Measurements from ENCODE around the gene MAN2B1.
"Not testable (repeated sequence)": the region's sequence is repeated elsewhere in the genome, so short reads cannot be mapped to it uniquely, and the experiment has no call there.

The MAN2B1 gene

GRCh38 chr19:12666265-12667048 is at the start of gene MAN2B1, which contains the start of gene WDR83:
MAN2B1 (minus strand) TSS chr19:12666742; CDS start chr19:12666701, 41 bp downstream.
WDR83 (plus strand) TSS chr19:12666807; CDS start chr19:12669791, 2,984 bp downstream.
- peak; percentile 84 for DNase-seq

GRCh38 chr19:12715929-12716328 is 49.4 kb upstream of the MAN2B1 start:
- DNase-seq: no peak

- DNase-seq: no peak
Observed at GRCh38 chr19:12715102-12715501, 48.6 kb upstream of the MAN2B1 start.

- not testable (repeated sequence) for DNase-seq
Observed at GRCh38 chr19:12713304-12713703, 46.8 kb upstream of the MAN2B1 start.

GRCh38 chr19:12712077-12712476 is 45.5 kb upstream of the MAN2B1 start:
- DNase-seq: peak; percentile 20

- DNase-seq: no peak
Observed at GRCh38 chr19:12711187-12711586, 44.6 kb upstream of the MAN2B1 start.

GRCh38 chr19:12708641-12709040 is 42.1 kb upstream of the MAN2B1 start:
- DNase-seq: no peak

- no peak for DNase-seq
Observed at GRCh38 chr19:12706332-12706718, 39.8 kb upstream of the MAN2B1 start.

- DNase-seq: no peak
Observed at GRCh38 chr19:12705654-12706331, 39.3 kb upstream of the MAN2B1 start.

GRCh38 chr19:12705169-12705568 is 38.6 kb upstream of the MAN2B1 start:
- no peak for DNase-seq

- DNase-seq: no peak
Observed at GRCh38 chr19:12703046-12703445, 36.5 kb upstream of the MAN2B1 start.

GRCh38 chr19:12701596-12702282 is 35.2 kb upstream of the MAN2B1 start:
- DNase-seq: no peak

GRCh38 chr19:12698138-12698537 is 31.6 kb upstream of the MAN2B1 start:
- no peak for DNase-seq

GRCh38 chr19:12697425-12697824 is 30.9 kb upstream of the MAN2B1 start:
- DNase-seq: not testable (repeated sequence)

GRCh38 chr19:12696366-12697335 is 30.1 kb upstream of the MAN2B1 start, which contains the start of gene FBXW9:
FBXW9 (minus strand) TSS chr19:12696631; CDS start chr19:12696581, 50 bp downstream.
- peak; percentile 99 for DNase-seq

GRCh38 chr19:12695997-12696365 is 29.4 kb upstream of the MAN2B1 start:
- no peak for DNase-seq

- DNase-seq: no peak
Observed at GRCh38 chr19:12695514-12695913, 29.0 kb upstream of the MAN2B1 start.

- no peak for DNase-seq
Observed at GRCh38 chr19:12695096-12695495, 28.6 kb upstream of the MAN2B1 start.

GRCh38 chr19:12694641-12695040 is 28.1 kb upstream of the MAN2B1 start:
- DNase-seq: no peak

- DNase-seq: no peak
Observed at GRCh38 chr19:12692960-12693359, 26.4 kb upstream of the MAN2B1 start.

GRCh38 chr19:12689581-12690216 is 23.2 kb upstream of the MAN2B1 start:
- no peak for DNase-seq

GRCh38 chr19:12689012-12689411 is 22.5 kb upstream of the MAN2B1 start:
- DNase-seq: no peak

All from activated naive CD4-positive, alpha-beta T cell treated with Interleukin-2 at 50 U/mL for 16 hours (primary cell).